IMR-90 (cell line): ENCODE measurements around the gene ABL2. TPM values are rescaled to one million over a fixed set of nuclear protein-coding genes. Genes with fewer than 3 reads are reported as not detected.
A peak's percentile ranks its signal among the peaks of the same experiment; 100 is the strongest.

ENCODE experiments used
- ATAC-seq: fragments of 200-7000 bp; cut with Tn5 transposase; 2 replicates; pipeline ENCODE4 v1.9.1; 2020; ENCODE audit warnings: low read depth, mild to moderate bottlenecking, moderate library complexity
- BruUV-seq: library from RNA; stranded (reverse); fragments of 400-500 nt; replicated peaks from 2 replicates; lab custom pipeline; 2021; lab: Mats Ljungman, UMichigan
- CTCF ChIA-PET: fragments of 300-600 bp; formaldehyde crosslinking; extraction: SDS; loops from one replicate; lab custom pipeline; 2021; ENCODE audit warnings: antibody characterized with exemption; lab: Yijun Ruan, JAX
- POLR2A ChIA-PET: fragments of 300-600 bp; sonication (Branson Sonifier 250); formaldehyde crosslinking; loops from one replicate; lab custom pipeline; 2022; ENCODE audit warnings: antibody characterized with exemption; ENCODE audit not compliant: unreplicated experiment; lab: Charles Lee
- DNase-seq: peaks from one replicate; pipeline ENCODE4 v3.0.0; 2013
- H2AFZ ChIP-seq: replicated peaks from 2 replicates; pipeline ENCODE3; 2013; ENCODE audit warnings: low read length, mild to moderate bottlenecking; ENCODE audit not compliant: poor library complexity
- H2AK5ac ChIP-seq: 2 replicates; pipeline ENCODE4 v1.6.1; 2013; ENCODE audit warnings: low read depth, low read length, inconsistent platforms
- H2AK9ac ChIP-seq: replicated peaks from 2 replicates; pipeline ENCODE3; 2013; ENCODE audit warnings: mild to moderate bottlenecking, low read depth, low read length, moderate library complexity; ENCODE audit not compliant: poor library complexity
- H2BK120ac ChIP-seq: 2 replicates; pipeline ENCODE4 v1.6.1; 2013; ENCODE audit warnings: low read depth, low read length, inconsistent platforms
- H2BK15ac ChIP-seq: 3 replicates; pipeline ENCODE4 v1.6.1; 2013; ENCODE audit warnings: low read depth, low read length, inconsistent platforms
- H2BK20ac ChIP-seq: 2 replicates; pipeline ENCODE4 v1.6.1; 2013; ENCODE audit warnings: low read depth, mild to moderate bottlenecking, inconsistent platforms, low read length, moderate library complexity
- H2BK5ac ChIP-seq: 2 replicates; pipeline ENCODE4 v1.6.1; 2013; ENCODE audit warnings: mild to moderate bottlenecking, low read depth, low read length, inconsistent platforms; ENCODE audit not compliant: poor library complexity, severe bottlenecking
- H3K14ac ChIP-seq: replicated peaks from 2 replicates; pipeline ENCODE4 v1.6.1; 2013; ENCODE audit warnings: low read depth, low read length, inconsistent platforms
- H3K18ac ChIP-seq: 2 replicates; pipeline ENCODE4 v1.6.1; 2013; ENCODE audit warnings: low read depth, low read length, control low read depth
- H3K23ac ChIP-seq: 2 replicates; pipeline ENCODE4 v1.6.1; 2013; ENCODE audit warnings: low read depth, low read length, inconsistent platforms
- H3K27ac ChIP-seq: 2 replicates; pipeline ENCODE4 v1.5.1; 2013; ENCODE audit warnings: mild to moderate bottlenecking, control low read depth, low read length; ENCODE audit not compliant: insufficient read depth
- H3K27me3 ChIP-seq: 2 replicates; pipeline ENCODE4 v1.6.1; 2013; ENCODE audit warnings: low read length; ENCODE audit not compliant: control insufficient read depth, insufficient read depth
- H3K36me3 ChIP-seq: 2 replicates; pipeline ENCODE4 v1.6.1; 2013; ENCODE audit warnings: low read length, mixed read lengths; ENCODE audit not compliant: control insufficient read depth, insufficient read depth
- H3K4ac ChIP-seq: 2 replicates; pipeline ENCODE4 v1.6.1; 2013; ENCODE audit warnings: low read depth, low read length, inconsistent platforms
- H3K4me1 ChIP-seq: 2 replicates; pipeline ENCODE4 v1.6.1; 2013; ENCODE audit warnings: low read length, mixed read lengths; ENCODE audit not compliant: control insufficient read depth, insufficient read depth
- H3K4me2 ChIP-seq: 2 replicates; pipeline ENCODE4 v1.6.1; 2013; ENCODE audit warnings: low read depth, mild to moderate bottlenecking, control low read depth, low read length, moderate library complexity
- H3K4me3 ChIP-seq: 2 replicates; pipeline ENCODE4 v1.5.1; 2013; ENCODE audit warnings: low read depth, mild to moderate bottlenecking, control low read depth, low read length, moderate library complexity; ENCODE audit not compliant: insufficient read depth
- H3K56ac ChIP-seq: 2 replicates; pipeline ENCODE4 v1.6.1; 2013; ENCODE audit warnings: low read length, inconsistent platforms; ENCODE audit not compliant: insufficient read depth; ENCODE audit errors: extremely low read depth
- H3K79me1 ChIP-seq, 2 experiments: 2 replicates each; pipeline ENCODE4 v1.6.1; 2013; ENCODE audit warnings: low read length in 2 of 2, inconsistent platforms in 1 of 2, low read depth in 1 of 2
- H3K9ac ChIP-seq: 2 replicates; pipeline ENCODE4 v1.6.1; 2013; ENCODE audit warnings: low read depth, low read length, control low read depth
- H3K9me1 ChIP-seq: 2 replicates; pipeline ENCODE4 v1.6.1; 2013; ENCODE audit warnings: low read length, inconsistent platforms; ENCODE audit not compliant: insufficient read depth
- H3K9me3 ChIP-seq: 2 replicates; pipeline ENCODE4 v1.6.1; 2013; ENCODE audit warnings: low read length; ENCODE audit not compliant: control insufficient read depth, insufficient read depth
- H4K20me1 ChIP-seq: 2 replicates; pipeline ENCODE4 v1.6.1; 2013; ENCODE audit warnings: low read length, inconsistent platforms; ENCODE audit not compliant: insufficient read depth
- H4K5ac ChIP-seq: 2 replicates; pipeline ENCODE4 v1.6.1; 2013; ENCODE audit warnings: mild to moderate bottlenecking, low read depth, low read length, control low read depth
- H4K8ac ChIP-seq, 2 experiments: 2 replicates each; pipeline ENCODE4 v1.6.1; 2013; ENCODE audit warnings: low read depth in 2 of 2, low read length in 2 of 2, control low read depth in 1 of 2, inconsistent platforms in 1 of 2
- H4K91ac ChIP-seq: 2 replicates; pipeline ENCODE4 v1.6.1; 2013; ENCODE audit warnings: low read depth, low read length, inconsistent platforms; ENCODE audit not compliant: insufficient read depth
- BHLHE40 ChIP-seq: fragments of 150-350 bp; IDR thresholded peaks from 2 replicates; pipeline ENCODE4 v1.6.1; 2016; ENCODE audit warnings: mild to moderate bottlenecking, low read depth, low read length
- CEBPB ChIP-seq: IDR thresholded peaks from 2 replicates; pipeline ENCODE4 v1.6.1; 2012; ENCODE audit warnings: low read depth, low read length, improper control_type of control experiment
- CHD1 ChIP-seq: IDR thresholded peaks from 2 replicates; pipeline ENCODE4 v1.6.1; 2012; ENCODE audit warnings: low read depth, low read length, improper control_type of control experiment
- FOS ChIP-seq: fragments of 150-350 bp; IDR thresholded peaks from 2 replicates; pipeline ENCODE4 v1.6.1; 2016; ENCODE audit warnings: low read depth, low read length
- MAFK ChIP-seq: IDR thresholded peaks from 2 replicates; pipeline ENCODE4 v1.6.1; 2012; ENCODE audit warnings: low read depth, low read length, improper control_type of control experiment
- MAZ ChIP-seq: IDR thresholded peaks from 2 replicates; pipeline ENCODE4 v1.6.1; 2012; ENCODE audit warnings: low read depth, mild to moderate bottlenecking, low read length, improper control_type of control experiment, moderate library complexity, borderline replicate concordance
- NFE2L2 ChIP-seq: fragments of 150-350 bp; IDR thresholded peaks from 2 replicates; pipeline ENCODE4 v1.6.1; 2016; ENCODE audit warnings: low read depth, mild to moderate bottlenecking, low read length
- POLR2A ChIP-seq: IDR thresholded peaks from 2 replicates; pipeline ENCODE4 v1.6.1; 2012; ENCODE audit warnings: mild to moderate bottlenecking, low read depth, low read length
- RAD21 ChIP-seq: IDR thresholded peaks from 2 replicates; pipeline ENCODE4 v1.6.1; 2012; ENCODE audit warnings: low read length, improper control_type of control experiment
- RCOR1 ChIP-seq: IDR thresholded peaks from 2 replicates; pipeline ENCODE4 v1.6.1; 2012; ENCODE audit warnings: mild to moderate bottlenecking, low read length, improper control_type of control experiment; ENCODE audit not compliant: insufficient replicate concordance
- RFX5 ChIP-seq: IDR thresholded peaks from 2 replicates; pipeline ENCODE4 v1.8.0; 2012; ENCODE audit warnings: low read depth, mild to moderate bottlenecking, low read length, moderate library complexity
- SMC3 ChIP-seq: fragments of 150-350 bp; IDR thresholded peaks from 2 replicates; pipeline ENCODE4 v1.6.1; 2016; ENCODE audit warnings: low read depth, mild to moderate bottlenecking, antibody characterized with exemption, low read length, moderate library complexity
- WGBS, 2 experiments: methylation state at CpG; one replicate each; pipeline versions ENCODE4 v1.1.5 to v1.1.7; 2013; ENCODE audit warnings: missing lambda C conversion rate in 2 of 2; ENCODE audit not compliant: insufficient read length in 1 of 2; ENCODE audit errors: extremely low coverage in 2 of 2; 5-methylcytosine and 5-hydroxymethylcytosine counted together
- dilution Hi-C: fragments of 300-500 bp; cut with HindIII; formaldehyde crosslinking; loops from one replicate; pipeline ENCODE4 v1.14.3; 2018; ENCODE audit warnings: low sequenced_read_pairs; ENCODE audit not compliant: unreplicated experiment
- in situ Hi-C: fragments of 300-500 bp; cut with MboI; formaldehyde crosslinking; loops from 3 replicates; pipeline ENCODE4 v1.14.3; 2019; ENCODE audit warnings: low sequenced_read_pairs, inconsistent platforms, mixed read lengths
- intact Hi-C: fragments of 100-400 bp; cut with micrococcal nuclease; formaldehyde crosslinking; loops from 2 replicates; pipeline ENCODE4 v1.10.0; 2022
- polyA plus RNA-seq, 3 experiments: library from polyadenylated mRNA; depleted of rRNA; stranded (reverse); fragments of >200 nt; gene quantifications; 2 replicates each; pipeline ENCODE4 v1.2.3, GENCODE V29; 2012; ENCODE audit warnings: low replicate concordance in 1 of 3
- total RNA-seq: library from RNA; depleted of rRNA; stranded (reverse); fragments of >200 nt; gene quantifications from 2 replicates; pipeline ENCODE4 v1.2.3, GENCODE V29; 2012
- TF ChIP-seq, protein P1 (sequence below): fragments of 150-350 bp; IDR thresholded peaks from 2 replicates; pipeline ENCODE4 v1.6.1; 2017; ENCODE audit warnings: mild to moderate bottlenecking, antibody characterized with exemption, low read length, low read depth
- TF ChIP-seq, protein P2 (sequence below): fragments of 150-350 bp; IDR thresholded peaks from 2 replicates; pipeline ENCODE4 v1.6.1; 2016; ENCODE audit warnings: low read depth, mild to moderate bottlenecking, low read length, moderate library complexity, borderline replicate concordance

Gene ABL2
- total and polyA plus RNA-seq, 2 of the 4 experiments (the other 2 are of a cell fraction) = 9.7 to 110 TPM

DNA sequence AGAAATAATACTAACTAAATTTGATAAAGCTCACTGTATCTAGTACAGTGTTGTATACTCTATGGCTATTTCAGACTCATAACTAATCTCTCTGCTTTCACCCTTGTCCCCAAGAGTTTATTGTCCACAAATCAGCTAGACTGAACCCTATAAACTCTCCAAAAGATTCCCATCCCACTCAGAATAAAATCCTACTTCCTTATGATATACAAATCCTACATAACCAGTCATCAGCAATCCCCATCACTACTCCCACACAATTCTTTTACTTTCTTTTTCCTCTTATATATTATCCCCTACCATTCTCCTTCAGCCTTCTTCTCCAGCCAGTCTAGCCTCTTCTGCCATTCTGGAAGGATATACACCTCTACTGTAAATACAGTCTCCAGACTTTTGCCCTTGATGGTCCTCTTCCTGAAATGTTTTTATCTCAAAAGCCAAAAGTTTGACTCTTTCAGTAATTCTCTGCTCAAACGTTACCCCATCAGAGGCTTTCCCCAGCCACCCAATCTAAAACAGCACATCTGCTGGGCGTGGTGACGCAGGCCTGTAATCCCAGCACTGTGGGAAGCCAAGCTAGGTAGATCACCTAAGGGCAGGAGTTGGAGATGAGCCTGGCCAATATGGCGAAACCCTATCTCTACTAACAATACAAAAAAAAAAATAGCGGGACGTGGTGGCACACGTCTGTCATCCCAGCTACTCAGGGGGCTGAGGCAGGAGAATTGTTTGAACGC is 41.6 kb downstream of the ABL2 start:
- no peak overlapping the region for H4K8ac ChIP-seq
- H3K9ac ChIP-seq = no peak overlapping the region
- no peak overlapping the region; the same call in 1 of the 2 replicates for H3K18ac ChIP-seq
- TF ChIP-seq MAFK (no peak), RAD21 (no peak), RCOR1 (no peak), FOS (no peak), NFE2L2 (no peak), POLR2A (no peak), CEBPB (no peak), SMC3 (no peak), RFX5 (no peak), BHLHE40 (no peak), CHD1 (no peak), MAZ (no peak)
- TF ChIP-seq, protein P1, sequence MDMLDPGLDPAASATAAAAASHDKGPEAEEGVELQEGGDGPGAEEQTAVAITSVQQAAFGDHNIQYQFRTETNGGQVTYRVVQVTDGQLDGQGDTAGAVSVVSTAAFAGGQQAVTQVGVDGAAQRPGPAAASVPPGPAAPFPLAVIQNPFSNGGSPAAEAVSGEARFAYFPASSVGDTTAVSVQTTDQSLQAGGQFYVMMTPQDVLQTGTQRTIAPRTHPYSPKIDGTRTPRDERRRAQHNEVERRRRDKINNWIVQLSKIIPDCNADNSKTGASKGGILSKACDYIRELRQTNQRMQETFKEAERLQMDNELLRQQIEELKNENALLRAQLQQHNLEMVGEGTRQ = no peak
- TF ChIP-seq, protein P2, sequence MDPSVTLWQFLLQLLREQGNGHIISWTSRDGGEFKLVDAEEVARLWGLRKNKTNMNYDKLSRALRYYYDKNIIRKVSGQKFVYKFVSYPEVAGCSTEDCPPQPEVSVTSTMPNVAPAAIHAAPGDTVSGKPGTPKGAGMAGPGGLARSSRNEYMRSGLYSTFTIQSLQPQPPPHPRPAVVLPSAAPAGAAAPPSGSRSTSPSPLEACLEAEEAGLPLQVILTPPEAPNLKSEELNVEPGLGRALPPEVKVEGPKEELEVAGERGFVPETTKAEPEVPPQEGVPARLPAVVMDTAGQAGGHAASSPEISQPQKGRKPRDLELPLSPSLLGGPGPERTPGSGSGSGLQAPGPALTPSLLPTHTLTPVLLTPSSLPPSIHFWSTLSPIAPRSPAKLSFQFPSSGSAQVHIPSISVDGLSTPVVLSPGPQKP = no peak
- in situ Hi-C loops (no loop called here), intact Hi-C loops (no loop called here), dilution Hi-C loops (no loop called here)
- no peaks in the 10 kb centered on the region for H3K27me3 ChIP-seq
- H3K9me3 ChIP-seq = no peaks in the 10 kb centered on the region
- peak; percentile 22 for DNase-seq
- H2AFZ ChIP-seq = no peak overlapping the region
- H2BK15ac ChIP-seq = no peak overlapping the region
- H3K79me1 ChIP-seq = peaks cover 30 to 36% of the 10 kb centered on the region in 2 experiments
- no peak overlapping the region for H4K5ac ChIP-seq
- no peak overlapping the region for H2AK5ac ChIP-seq
- BruUV-seq = no TSS peak
- H3K14ac ChIP-seq = no peak overlapping the region
- no peaks in the 10 kb centered on the region for H3K36me3 ChIP-seq
- 0 out of 2 replicates have a peak, but pooled peaks cover 4% of the 10 kb centered on the region for H3K9me1 ChIP-seq
- no peak overlapping the region for H4K91ac ChIP-seq
- 0 out of 2 replicates have a peak, but pooled peaks have one; percentile 24 for ATAC-seq
- peaks cover 2% of the 10 kb centered on the region; the same call in 1 of the 2 replicates for H3K4me1 ChIP-seq
- WGBS, 2 experiments = no CpG with 5 or more reads among the region's 8 CpGs
- H3K4ac ChIP-seq = no peak overlapping the region
- no peak overlapping the region for H2BK120ac ChIP-seq
- peak overlapping the region; percentile 41; the same call in 1 of the 2 replicates for H3K4me2 ChIP-seq
- CTCF ChIA-PET = interaction anchor here (0.6 kb wide), 1 partner anchor 28 kb away, joined by 3 read pairs; no protein-coding TSS in a partner anchor
- no peak overlapping the region for H2AK9ac ChIP-seq
- H3K56ac ChIP-seq = no peak overlapping the region
- no peak overlapping the region for H2BK20ac ChIP-seq
- H2BK5ac ChIP-seq = no peak overlapping the region
- H3K23ac ChIP-seq = no peak overlapping the region
- H4K20me1 ChIP-seq = no peaks in the 10 kb centered on the region
- no peak overlapping the region for H3K27ac ChIP-seq
- POLR2A ChIA-PET = no interaction called here
- H3K4me3 ChIP-seq = no peak overlapping the region
